Mammary epithelial cell (primary cell): Measurements from ENCODE around the gene CAPRIN2.

Source experiments
- EZH2 ChIP-seq: IDR thresholded peaks from 2 replicates; pipeline ENCODE4 v1.6.1; 2012; ENCODE audit warnings: low read length, inconsistent platforms, borderline replicate concordance
- TF ChIP-seq, protein P1 (sequence below), 2 donors: IDR thresholded peaks in 1 of 2; conservative IDR thresholded peaks in 1 of 2; 2 replicates each; pipeline ENCODE4 v1.5.1; 2011 to 2012; ENCODE audit warnings: inconsistent platforms in 2 of 2, low read length in 2 of 2, mild to moderate bottlenecking in 2 of 2, control low read depth in 1 of 2, low read depth in 1 of 2; ENCODE audit not compliant: insufficient read depth in 1 of 2; ENCODE audit errors: extremely low read depth in 1 of 2

DNA sequence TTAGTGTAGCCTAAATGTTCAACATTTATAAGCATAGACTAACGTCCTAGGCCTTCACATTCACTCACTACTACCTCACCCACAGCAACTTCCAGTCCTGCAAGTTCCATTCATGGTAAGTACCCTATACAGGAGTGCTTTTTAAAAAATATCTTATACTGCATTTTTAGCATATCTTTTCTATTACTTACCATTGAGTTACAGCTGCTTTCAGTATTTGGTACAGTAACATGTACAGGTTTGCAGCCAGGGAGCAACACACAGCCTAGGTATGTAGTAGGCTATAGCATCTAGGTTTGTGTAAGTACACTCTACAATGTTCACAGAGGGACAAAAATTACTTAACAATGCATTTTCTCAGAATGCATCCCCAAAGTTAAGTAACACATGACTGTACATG, 76.5 kb downstream of the CAPRIN2 start:
- TF ChIP-seq, protein P1, sequence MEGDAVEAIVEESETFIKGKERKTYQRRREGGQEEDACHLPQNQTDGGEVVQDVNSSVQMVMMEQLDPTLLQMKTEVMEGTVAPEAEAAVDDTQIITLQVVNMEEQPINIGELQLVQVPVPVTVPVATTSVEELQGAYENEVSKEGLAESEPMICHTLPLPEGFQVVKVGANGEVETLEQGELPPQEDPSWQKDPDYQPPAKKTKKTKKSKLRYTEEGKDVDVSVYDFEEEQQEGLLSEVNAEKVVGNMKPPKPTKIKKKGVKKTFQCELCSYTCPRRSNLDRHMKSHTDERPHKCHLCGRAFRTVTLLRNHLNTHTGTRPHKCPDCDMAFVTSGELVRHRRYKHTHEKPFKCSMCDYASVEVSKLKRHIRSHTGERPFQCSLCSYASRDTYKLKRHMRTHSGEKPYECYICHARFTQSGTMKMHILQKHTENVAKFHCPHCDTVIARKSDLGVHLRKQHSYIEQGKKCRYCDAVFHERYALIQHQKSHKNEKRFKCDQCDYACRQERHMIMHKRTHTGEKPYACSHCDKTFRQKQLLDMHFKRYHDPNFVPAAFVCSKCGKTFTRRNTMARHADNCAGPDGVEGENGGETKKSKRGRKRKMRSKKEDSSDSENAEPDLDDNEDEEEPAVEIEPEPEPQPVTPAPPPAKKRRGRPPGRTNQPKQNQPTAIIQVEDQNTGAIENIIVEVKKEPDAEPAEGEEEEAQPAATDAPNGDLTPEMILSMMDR (conservative IDR thresholded peaks at IDR 0.05 in 1 of 2, IDR thresholded peaks at IDR 0.05 in 1 of 2; ENCODE audit: extremely low read depth in 1 of 2, insufficient read depth in 1 of 2, low read depth in 1 of 2, low read length in 2 of 2): no peak
- TF ChIP-seq EZH2: no peak
